GM19467 (cell line): Measurements from ENCODE around the gene ZEB2.

Source experiments
- ATAC-seq: cut with Tn5 transposase; IDR thresholded peaks from one replicate; pipeline ENCODE4 v1.9.1; 2021; ENCODE audit warnings: mild to moderate bottlenecking, moderate library complexity; ENCODE audit not compliant: unreplicated experiment

The ZEB2 gene

DNA sequence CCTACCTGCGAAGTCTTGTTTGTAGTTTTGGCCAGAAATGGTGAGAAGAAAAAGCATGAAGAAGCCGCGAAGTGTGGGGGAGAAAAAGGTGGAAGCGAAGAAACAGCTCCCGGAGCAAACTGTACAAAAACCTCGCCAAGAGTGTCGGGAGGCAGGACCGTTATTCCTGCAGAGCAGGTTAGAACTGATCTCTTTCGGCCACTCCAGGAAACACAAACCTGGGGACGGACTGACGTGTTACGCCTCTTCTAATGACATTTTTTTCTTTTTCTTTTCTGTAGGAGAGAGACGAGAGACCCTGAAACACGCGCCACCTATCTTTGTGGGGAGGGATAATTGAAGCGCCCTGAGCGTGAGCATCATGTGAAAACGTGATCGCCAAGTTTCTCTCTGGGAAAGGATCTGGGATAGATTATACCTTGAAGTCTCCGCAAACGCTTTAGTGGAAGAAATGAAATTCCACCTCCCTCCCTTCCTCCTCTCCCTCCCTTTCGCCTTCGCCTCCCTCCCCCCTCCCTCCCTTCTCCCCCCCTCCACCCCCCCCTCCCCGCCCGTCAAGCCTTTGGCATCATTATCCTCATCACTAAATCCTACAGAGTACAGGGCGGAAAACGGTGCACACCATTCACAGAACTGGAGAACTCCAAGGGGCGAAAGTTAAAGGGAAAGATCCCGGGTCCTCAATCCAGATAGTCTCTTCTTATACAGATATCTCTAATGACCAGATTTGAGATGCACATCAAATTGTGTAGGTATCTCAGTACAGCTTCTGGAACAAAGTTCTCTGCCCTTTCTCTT lies at the start of gene ZEB2:
ZEB2 (minus strand) TSS at position 186 of the 798 bp plus-strand sequence. CDS start 2,769 bp downstream, outside the sequence.
- no peak for ATAC-seq

DNA sequence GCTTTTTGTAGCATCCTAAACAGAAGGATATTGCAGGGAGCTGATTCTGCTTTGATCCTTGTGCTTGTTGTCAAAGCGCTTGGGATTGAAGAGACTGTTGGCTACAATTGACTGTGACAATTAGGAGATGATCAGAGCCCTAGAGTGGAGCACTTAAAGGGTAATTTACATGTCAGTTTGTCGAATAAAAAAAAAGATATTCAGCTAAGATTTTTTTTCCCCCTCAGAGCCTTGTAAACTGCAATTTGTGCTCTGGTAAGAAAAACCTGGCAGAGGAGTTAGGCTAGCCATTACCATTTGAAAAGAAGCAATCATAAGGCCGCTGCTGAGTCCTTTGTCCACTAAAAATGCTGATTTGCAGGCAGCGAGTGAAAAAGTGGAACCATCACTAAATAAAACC lies 47.8 kb upstream of the ZEB2 start:
- no peak for ATAC-seq

DNA sequence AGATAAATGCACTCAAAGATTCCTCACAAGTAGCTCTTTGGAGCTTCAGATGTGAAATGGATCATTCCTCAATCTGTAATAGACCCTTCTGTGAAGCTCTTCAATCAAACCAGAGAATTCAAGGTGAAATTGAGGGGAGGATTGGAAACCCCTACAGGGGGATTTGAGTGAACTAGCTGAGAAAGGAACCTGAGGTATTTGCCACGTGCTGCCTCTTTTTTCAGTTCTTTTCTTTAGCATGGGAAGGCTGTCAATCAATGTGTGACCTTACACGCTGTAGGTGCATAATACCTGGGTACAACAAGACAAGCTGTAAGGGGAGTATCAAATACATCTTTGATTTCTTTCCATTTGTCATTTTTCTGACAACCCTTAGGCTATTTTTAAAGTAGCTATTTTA lies 46.5 kb upstream of the ZEB2 start:
- ATAC-seq = no peak

DNA sequence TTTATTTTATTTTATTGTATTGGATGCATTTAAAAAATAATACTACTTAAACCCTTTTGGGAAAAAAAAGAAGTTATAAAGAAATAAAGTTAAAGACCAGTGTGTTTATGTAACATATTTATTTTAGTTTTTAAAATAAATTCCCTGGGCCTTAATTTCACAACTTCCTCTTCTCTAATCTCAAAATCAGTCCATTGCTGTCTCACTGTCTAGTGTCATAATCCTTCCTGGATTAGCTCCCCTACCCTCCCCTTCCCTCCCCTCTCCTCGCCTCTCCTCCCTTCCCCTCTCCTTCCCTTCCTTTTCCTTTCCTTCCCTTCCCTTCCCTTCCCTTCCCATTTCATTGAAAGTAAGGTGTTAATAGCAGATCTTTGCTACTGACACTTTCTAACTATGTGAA lies 40.3 kb upstream of the ZEB2 start:
- ATAC-seq = no peak

DNA sequence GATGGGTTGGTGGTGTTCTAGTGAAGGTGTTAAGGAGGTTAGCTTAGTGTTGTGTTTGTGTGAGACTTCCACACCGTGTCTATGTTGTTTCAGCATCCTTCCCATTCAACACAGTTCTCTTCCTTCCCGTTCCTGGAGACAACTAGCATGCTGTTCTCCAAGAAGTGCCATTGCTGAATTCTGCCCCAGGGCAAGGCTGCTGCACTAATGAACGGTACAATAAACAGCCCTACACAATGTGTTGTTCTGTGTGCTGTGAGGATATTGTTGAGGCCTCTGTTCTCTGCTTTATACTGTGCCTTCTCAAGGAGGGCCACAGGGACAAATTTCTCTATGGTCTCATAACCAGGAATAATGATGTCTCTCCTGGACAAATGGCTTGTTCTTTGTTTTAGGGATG lies 39.8 kb upstream of the ZEB2 start:
- ATAC-seq = no peak

DNA sequence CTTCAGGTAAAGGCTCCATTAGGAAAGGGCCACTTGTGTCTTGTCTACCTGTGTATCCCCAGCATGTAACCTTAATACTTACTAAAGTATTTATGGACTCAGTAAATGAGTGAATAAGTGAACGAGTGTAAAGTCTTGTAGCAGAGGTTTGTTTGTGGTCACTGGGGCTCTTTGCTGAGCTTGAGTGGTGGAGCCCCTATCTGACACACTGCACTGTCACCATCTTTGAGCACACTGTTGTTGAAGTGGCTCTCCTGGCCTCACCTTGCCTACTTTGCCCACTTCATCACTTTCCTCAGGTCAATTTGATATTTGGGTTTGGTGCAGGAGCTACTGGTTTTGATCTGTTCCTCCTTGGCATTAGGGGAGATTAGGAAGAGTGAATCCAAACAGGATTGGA lies 39.3 kb upstream of the ZEB2 start:
- no peak for ATAC-seq

DNA sequence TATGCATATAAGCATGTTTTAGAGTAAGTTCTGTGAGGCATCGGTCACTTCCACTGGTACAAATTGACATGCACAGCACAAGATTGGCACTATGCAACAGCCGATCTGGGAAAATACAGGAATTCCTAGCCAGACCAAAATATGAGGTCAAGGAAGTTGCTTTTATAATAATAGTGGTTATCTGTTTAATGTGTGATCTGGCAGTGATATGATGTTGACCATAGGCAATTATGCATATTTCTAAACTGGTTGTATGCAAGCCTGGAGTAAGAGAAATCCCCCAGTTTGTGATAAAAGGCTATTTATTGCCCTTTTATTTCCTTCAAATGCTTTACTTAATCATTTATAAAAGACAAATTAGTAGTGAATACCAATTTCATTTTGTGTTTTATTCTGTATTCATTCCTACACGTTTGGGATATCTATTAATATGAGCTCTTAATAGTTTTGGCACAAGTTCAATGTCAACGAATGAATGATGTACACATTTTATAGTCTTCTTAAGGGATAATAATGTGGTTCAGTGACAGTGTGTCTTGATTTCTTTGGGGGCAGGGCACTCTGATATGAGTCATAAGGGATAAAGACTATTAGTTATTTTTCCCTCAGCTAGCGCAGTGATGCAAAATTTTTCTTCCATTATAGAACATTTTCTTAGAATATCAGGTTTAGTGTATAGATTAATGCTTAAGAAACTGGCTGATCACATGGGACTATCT lies 34.7 kb upstream of the ZEB2 start:
- ATAC-seq = no peak

DNA sequence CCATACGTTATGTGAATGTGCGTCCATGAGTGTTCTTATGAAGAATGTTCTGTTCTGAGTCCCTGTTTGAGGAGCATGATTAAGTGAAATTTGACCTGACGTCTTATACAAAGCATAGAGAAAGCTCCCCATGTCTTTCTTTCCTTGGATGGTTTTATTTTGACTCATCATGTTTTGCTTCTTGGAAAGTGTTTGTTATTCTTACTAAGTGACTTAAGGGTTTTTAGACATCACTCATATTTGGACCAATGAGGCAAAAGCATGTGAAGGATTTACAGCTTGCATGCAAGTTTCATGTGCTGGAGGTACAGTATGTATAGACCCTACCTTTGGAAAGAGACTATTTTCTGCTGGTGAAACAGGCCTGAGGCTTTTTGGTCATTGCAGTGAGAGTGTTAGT lies 33.5 kb upstream of the ZEB2 start:
- no peak for ATAC-seq

DNA sequence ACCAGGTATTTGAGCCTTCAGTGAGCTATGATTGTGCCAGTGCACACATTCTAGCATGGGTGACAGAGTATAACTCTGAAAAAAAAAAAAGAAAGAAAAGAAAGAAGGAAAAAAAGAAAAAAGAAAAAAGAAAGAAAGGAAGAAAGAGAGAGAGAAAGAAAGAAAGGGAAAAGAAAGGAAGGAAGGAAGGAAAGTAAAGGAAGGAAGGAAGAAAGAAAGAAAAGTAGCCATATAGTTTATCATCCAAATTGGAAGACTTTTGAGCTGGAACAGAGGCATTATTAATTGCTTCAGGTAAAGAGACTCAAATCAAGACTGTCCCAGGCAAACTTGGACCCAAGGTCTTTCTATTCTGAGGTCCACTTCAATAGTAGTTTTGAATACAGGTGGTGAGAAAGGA lies 32.9 kb upstream of the ZEB2 start:
- ATAC-seq = no peak

DNA sequence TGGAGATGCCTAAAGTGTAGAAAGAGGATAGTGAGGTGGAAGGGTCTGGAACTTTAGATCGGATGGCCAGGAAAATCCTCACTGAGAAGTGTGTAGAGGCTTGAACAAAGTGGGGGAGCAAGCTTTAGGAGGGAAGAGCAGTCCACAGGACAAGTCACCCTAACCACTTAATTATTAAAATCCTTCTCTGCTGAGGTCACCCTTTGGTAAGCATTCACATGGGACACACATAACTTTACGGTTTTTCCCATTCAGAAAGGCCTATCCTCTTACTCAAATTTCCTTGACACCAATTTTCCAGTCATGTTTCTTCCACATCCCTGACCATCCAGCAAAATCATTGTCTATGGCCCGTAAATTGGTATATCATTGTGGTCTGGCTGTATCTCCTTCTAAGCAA lies 31.0 kb upstream of the ZEB2 start:
- no peak for ATAC-seq

DNA sequence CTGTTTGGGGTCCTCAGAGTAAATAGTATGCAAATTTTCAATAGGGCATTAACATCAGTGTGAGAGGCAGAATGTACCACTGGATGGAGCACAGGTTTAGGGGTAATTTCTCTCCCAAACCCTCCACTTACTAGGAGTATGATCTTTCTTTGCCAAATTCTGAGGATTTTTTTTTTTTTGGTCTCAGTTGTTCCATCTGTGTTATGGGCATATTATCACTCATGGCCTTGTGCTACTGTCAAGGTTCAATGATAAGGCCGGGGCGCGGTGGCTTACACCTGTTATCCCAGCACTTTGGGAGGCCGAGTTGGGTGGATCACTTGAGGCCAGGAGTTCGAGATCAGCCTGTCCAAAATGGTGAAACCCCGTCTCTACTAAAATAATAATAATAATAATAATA lies 30.2 kb upstream of the ZEB2 start:
- no peak for ATAC-seq

DNA sequence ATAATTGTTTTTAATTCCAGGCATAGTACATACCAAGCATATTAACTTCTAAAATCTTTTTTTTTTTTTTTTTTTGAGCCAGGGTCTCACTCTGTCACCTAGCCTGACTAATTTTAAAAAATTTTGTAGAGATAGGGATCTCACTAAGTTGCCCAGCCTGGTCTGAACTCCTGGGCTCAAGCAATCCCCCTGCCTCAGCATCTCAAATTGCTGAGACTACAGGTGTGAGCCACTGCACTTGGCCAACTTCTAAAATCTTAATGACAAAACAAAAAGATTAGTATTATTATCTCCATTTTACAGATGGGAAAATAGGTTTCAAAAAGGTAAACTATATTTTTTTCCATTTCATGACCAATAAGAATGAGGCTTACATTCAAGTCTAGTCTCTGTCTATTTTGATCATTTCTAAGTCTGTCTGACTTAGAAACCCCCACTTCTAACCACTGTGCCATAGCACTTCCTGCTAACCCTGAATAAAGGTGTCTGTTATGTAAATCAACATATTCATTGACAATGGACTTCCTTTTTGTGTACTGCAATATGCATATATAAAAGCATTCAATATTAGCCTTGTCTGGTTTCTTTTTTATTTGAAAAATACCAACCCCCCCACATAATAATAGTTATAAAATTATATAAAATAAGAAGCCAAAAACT lies 28.7 kb upstream of the ZEB2 start:
- no peak for ATAC-seq

DNA sequence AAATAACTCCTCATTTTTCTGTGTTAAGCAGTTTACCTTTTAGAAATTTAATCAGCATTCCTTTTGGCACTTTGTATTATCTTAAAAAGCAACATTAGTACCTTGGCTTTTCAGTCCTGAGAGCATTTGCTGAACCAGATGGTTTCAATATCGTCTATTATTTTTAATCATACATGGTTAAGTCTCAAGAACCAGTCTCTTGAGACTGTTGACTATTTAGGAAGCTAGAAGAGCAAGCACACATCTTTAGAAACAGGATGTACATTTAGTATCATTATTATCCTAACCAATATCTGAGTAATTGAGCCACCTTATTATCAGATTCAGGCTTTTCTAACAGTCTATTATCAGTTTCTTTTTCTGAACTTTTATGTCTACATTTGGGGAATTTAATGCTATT lies 28.2 kb upstream of the ZEB2 start:
- ATAC-seq = no peak

DNA sequence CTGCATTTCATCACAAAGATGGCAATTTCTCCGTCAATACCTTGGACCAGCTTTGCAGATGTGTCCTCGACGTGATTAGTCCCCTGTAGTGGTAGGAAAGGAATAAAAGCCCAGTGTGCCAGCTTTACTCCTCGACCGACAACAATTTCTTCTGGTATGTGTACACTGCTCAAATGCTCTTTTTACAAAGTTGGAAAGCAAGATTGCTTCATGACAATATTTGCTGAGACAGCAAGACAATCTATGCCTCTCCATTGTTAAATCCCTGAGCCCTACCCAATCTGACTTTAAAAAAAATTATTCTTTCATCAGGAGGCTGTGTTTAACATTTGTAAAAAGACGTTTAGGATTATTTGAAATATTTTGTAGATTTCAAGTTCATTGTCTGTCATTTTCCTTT lies 27.6 kb upstream of the ZEB2 start:
- ATAC-seq = no peak

DNA sequence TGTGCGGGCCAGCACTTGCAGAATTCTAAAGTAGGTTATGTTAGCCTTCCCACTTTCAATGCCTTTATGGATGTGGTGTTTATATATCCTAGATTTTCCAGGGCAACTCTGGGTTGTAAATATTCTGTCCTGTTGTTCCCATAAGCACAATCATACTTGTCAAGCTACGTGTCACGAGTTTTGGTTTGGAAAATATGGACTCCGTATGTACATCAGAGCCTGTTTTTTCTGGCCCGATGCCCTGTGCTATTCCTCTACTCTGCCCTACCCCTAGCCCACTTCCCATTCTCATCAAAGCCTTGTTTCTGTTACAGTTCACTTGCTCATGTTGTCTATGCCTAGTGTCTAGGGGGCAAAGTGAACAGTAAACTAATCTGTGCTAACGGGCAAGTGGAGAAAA lies 27.0 kb upstream of the ZEB2 start:
- no peak for ATAC-seq

DNA sequence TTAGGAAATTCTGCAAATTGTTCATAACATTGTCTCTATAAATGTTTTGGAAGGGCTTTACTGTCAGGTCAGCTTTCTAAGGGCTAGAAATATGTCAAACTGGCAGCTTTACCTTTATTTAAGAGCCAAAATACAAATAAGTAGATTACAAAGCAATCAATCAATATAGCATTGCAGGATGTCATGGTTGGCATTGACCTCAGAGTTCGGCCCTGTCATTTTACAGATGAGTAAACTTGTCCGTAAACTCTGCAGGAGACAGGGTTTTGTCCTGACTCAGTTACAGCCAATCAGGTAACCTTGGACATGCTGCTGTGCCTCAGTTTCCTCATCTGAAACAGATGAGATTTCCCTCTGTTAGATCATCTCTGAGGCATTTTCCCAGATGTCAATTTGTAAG lies 25.9 kb upstream of the ZEB2 start:
- ATAC-seq = no peak

DNA sequence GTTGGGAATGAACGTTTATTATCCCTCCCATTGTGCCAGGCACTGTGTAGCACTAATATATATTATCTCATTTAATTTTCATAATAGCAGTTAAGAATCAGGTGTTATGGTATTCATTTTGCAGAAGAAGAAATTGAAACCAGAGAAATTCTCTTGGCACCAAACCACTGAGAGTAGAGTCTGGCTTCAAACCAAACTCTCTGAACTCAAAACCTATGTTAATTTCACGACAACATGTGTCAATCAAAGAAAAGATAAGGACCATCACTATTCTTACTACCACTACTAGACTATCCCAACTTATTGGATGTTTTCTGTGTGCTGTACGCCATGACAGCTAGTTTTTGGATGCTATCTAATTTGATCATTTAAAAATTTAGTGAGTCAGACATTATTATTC lies 24.1 kb upstream of the ZEB2 start:
- ATAC-seq = no peak

DNA sequence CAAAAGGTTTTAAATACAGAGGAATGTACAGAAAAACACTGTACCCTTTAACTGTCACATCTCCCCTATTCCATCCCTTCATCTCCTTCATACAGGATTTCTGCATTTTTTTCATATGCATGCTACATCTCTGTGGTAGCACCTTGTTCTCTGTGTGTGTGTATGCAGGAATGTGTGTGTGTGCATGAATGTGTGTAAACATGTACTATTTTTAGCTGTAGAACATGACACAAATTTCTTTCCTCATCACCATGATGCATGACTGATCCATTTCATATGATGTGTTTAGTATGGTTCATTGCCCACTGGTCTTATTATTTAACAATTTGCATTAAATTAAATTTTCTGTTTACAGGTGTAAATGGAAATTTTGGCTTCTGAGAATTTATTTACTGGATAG lies 21.5 kb upstream of the ZEB2 start:
- ATAC-seq = no peak

DNA sequence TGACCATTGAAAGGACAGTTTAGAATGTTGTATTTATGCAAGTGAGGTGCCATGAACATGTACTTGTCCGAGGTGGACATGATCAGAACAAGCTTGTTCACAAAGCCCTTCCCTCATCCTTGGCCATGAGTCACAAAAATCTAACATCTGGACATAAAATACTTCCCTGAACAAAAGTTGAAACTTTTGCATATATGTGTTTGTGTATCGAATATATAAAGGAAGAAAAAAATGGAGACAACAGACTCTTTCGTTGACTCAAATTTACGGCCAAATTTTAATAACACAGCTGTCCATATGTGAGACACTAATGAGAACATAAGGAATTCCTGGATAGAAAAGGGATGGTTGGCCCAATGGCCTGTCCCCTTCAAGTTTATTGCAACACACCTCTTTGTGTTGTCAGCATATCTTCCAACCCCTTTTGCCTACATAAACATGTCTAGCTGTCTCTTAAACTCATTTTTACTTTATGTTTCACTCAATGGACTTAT lies 19.4 kb upstream of the ZEB2 start:
- no peak for ATAC-seq

DNA sequence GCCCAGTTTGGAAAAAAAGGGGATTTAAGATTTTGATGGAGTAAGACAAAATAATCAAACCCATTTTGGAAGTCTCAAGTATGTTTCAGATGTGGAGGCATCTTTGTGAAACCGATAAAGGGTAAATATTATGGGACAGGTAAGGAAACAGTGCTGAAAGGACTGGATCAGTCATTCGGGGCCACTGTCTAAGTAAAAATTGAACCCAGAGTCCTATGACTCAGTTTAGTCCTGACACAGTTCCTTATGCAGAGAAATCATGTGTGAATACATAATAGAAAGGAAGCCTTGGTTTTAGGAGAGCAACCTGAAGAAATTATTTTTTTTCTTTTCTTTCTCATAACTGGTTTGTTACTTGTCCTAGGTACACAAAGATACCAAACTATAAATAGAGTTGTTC lies 15.4 kb upstream of the ZEB2 start:
- ATAC-seq = no peak

DNA sequence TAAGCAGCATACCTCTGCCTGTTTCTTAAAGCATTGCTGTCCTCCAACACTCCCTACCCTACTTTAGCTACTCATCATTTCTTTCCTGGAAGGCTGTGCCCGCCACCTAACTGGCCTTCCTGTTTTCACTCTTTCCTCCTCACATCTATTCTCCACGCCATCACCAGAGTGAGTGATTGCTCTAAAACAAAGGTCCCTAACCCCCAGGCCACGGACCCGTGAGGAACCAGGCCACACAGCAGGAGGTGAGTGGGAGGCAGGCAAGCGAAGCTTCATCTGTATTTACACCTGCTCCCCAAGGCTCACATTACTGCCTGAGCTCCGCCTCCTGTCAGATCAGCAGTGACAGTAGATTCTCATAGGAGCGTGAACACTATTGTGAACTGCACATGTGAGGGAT lies 13.3 kb upstream of the ZEB2 start:
- ATAC-seq = no peak

DNA sequence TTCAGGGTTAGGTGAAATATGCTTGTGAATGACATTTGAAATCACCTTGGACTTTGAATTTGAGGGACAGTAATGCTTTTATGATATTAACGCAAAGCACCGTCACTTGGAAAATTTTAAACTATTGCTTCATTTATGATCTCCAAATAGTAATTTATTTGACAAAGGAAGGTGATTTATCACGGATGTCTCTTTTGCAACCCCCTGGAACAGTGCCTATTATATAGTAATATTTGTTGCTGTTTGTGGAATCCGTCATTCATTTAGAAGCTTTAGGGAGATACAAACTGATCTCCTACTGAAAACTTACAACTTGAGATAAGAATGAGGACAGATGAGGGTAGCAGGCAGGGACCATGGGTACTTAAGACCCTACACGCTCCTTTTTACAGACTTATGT lies 10.7 kb upstream of the ZEB2 start:
- ATAC-seq = no peak
